Neutrophil (primary cell): ENCODE measurements around the gene RLBP1.

Source experiments
- H3K27ac ChIP-seq: fragments of 200-600 bp; sonication (generic); 2 replicates; pipeline ENCODE4 v1.5.1; 2016; ENCODE audit warnings: mild to moderate bottlenecking, moderate library complexity
- H3K27me3 ChIP-seq: fragments of 200-600 bp; sonication (generic); 2 replicates; pipeline ENCODE4 v1.6.0; 2016; ENCODE audit warnings: mild to moderate bottlenecking
- H3K36me3 ChIP-seq: fragments of 200-600 bp; sonication (generic); 2 replicates; pipeline ENCODE4 v1.5.1; 2017
- H3K4me1 ChIP-seq, 2 experiments: fragments of 200-600 bp in 1 of 2; sonication (generic) in 1 of 2; 1 replicate in 1 of 2; 2 replicates in 1 of 2; pipeline versions ENCODE4 v1.5.1 to v1.6.1; 2013 to 2016; ENCODE audit warnings: low read depth in 1 of 2, low read length in 1 of 2, mild to moderate bottlenecking in 1 of 2, moderate library complexity in 1 of 2; ENCODE audit not compliant: control insufficient read depth in 1 of 2, insufficient read depth in 1 of 2
- H3K4me3 ChIP-seq, 2 experiments: fragments of 200-600 bp in 1 of 2; sonication (generic) in 1 of 2; 1 replicate in 1 of 2; 2 replicates in 1 of 2; pipeline ENCODE4 v1.5.1; 2013 to 2016; ENCODE audit warnings: low read depth in 1 of 2, low read length in 1 of 2, mild to moderate bottlenecking in 1 of 2, moderate library complexity in 1 of 2
- H3K9me3 ChIP-seq: fragments of 200-600 bp; sonication (generic); 2 replicates; pipeline ENCODE4 v1.5.1; 2016
- TF ChIP-seq, protein P1 (sequence below): fragments of 200-600 bp; sonication (generic); IDR thresholded peaks from 2 replicates; pipeline ENCODE4 v1.5.1; 2016; ENCODE audit warnings: antibody characterized with exemption

RLBP1 gene

DNA sequence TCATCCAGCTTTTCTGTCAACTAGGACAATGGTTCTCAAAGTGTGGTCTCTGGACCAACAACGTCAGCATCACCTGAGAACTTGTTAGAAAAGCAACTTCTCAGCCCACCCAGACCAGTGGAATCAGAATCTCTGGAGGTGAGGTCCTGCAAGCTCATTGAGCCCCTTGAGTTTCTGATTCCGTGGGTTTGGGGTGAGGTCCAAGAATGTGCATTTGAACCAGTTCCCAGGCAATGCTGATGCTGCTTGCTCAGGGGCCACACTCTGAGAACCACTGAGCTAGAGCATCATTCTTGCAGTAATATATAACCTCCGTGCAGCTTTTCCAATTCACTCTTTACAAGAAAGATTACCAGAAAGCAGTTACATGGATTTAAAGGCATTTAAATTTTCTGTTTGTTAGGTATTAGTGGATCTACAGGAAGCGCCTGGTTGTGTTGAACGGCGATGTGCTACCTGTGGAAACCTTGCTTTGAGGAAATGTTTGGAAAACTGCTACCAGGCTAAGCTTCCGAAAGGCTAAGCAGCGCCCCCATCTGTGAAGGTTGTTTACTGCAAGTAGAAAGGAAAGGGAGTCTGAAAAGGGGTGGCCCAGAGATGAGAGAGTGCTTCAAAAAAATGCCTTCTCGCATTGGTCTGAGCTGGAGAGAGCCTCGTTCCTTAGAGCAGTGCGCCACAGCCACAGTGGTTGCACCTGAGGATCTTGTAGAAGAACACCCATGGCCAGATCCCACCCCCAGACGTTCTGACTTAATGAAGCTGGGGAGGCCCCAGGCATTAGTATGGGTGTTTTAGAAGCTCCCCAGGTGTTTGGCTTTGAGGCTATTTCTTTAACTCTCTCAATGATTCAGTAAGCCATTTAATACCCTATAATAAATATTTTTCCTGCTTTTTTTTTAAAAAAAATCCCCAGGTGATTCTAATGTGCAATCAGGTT lies 50.0 kb downstream of the RLBP1 start:
- no peaks in the 10 kb centered on the region for H3K27me3 ChIP-seq
- H3K4me3 ChIP-seq: no peak overlapping the region
- TF ChIP-seq, protein P1, sequence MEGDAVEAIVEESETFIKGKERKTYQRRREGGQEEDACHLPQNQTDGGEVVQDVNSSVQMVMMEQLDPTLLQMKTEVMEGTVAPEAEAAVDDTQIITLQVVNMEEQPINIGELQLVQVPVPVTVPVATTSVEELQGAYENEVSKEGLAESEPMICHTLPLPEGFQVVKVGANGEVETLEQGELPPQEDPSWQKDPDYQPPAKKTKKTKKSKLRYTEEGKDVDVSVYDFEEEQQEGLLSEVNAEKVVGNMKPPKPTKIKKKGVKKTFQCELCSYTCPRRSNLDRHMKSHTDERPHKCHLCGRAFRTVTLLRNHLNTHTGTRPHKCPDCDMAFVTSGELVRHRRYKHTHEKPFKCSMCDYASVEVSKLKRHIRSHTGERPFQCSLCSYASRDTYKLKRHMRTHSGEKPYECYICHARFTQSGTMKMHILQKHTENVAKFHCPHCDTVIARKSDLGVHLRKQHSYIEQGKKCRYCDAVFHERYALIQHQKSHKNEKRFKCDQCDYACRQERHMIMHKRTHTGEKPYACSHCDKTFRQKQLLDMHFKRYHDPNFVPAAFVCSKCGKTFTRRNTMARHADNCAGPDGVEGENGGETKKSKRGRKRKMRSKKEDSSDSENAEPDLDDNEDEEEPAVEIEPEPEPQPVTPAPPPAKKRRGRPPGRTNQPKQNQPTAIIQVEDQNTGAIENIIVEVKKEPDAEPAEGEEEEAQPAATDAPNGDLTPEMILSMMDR: peak; percentile 80
- peak overlapping the region; percentile 87 for H3K27ac ChIP-seq
- peaks cover 31% of the 10 kb centered on the region for H3K36me3 ChIP-seq
- no peaks in the 10 kb centered on the region for H3K9me3 ChIP-seq
- H3K4me1 ChIP-seq: peaks cover 42 to 49% of the 10 kb centered on the region in 2 experiments

DNA sequence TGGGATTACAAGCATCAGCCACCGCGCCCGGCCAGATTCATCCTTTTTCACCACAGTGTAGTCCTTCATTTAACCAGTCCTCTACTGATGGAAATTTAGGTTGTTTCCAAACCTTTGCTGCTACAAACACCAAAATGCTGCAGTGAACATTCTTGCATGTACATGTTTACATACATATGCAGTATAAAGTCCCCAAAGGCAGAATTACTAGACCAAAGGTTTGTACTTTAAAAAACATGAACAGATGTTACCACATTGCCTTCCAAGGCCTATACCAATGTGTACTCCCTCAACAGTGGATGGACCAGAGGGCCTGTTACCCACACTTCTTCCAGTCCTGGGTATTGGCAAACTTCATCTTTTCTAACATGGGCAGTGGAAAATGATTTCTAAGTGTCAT lies 51.0 kb downstream of the RLBP1 start:
- Histone ChIP-seq H3K9me3 (no peaks in the 10 kb centered on the region), H3K4me1 (peaks cover 50 to 57% of the 10 kb centered on the region in 2 experiments), H3K4me3 (no peak overlapping the region), H3K27ac (peak overlapping the region; percentile 87), H3K27me3 (no peaks in the 10 kb centered on the region), H3K36me3 (peaks cover 20% of the 10 kb centered on the region)
- TF ChIP-seq, protein P1: no peak

DNA sequence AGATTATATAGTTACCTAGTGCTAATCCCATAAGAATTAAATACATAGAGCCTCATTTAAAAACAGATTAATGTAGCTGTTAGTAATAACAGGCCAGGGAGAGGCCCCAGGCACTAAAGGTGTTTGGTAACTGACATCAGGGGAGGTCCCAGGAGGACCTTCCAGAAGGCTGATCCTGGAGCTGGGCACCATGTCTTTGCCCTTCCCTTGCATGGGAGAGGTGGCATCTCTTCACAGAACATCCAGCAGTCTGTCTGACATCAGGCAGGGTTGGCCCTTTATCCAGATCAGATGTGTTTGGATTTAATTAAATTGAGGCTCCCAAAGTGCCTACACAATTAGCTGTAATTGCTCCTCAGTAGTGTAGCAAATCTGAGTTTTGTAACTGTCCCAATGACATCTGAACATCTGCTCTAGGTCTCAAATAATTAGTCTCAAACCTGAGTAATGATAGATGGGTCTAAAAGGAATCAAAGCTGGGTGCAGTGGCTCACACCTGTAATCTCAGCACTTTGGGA lies 53.0 kb downstream of the RLBP1 start:
- Histone ChIP-seq H3K36me3 (peaks cover 27% of the 10 kb centered on the region), H3K27ac (peak overlapping the region; percentile 87), H3K9me3 (no peaks in the 10 kb centered on the region), H3K27me3 (no peaks in the 10 kb centered on the region), H3K4me1 (peaks cover 50 to 56% of the 10 kb centered on the region in 2 experiments), H3K4me3 (peak overlapping the region in 1 of 2 experiments; percentile 31)
- TF ChIP-seq, protein P1: no peak

DNA sequence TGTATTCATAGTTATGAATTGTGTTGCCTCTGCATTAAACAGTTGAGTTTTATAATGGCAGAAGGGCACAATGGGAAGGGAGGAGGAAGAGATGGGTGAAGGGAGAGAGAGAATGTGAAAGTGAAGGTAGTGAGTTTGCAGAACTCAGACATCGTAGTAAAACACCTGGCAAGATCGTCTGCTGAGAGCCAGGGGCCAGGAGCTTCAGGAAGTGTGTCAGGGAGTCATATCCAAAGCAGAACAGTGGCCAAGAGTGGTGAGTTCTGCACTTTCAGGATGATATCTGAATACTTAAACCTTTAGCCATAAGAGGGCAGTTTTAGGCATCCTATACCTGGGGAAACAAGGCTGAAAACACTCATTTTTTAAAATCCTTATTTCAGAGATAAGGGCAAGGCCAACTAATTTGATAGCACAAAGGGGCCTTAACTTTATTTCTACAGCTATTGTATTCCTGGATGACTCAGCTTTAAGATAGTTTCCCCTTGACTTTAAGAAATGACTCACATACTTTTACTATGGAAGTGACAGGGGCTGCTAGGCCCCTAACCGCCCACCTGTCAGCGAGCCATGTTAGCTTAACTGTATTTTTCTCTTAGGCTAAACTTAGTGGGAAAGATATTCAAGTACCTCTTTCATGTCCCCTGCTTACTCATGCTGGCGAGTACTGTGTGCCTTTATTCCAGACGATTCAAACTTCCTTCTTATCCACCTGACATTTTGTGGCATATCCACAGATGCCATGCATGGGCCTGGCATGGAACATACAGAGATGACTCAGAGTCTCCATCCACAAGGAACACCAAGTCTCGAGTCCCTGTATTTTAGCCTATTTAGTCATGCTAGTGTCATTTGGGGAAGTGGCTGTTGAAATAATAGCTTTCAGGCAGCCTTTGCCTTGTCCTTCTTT lies 53.9 kb downstream of the RLBP1 start:
- TF ChIP-seq, protein P1: no peak
- Histone ChIP-seq H3K4me1 (peaks cover 43 to 48% of the 10 kb centered on the region in 2 experiments), H3K27ac (peak overlapping the region; percentile 87), H3K4me3 (peak overlapping the region; percentile 21 to 31), H3K36me3 (peaks cover 36% of the 10 kb centered on the region), H3K9me3 (no peaks in the 10 kb centered on the region), H3K27me3 (no peaks in the 10 kb centered on the region)

DNA sequence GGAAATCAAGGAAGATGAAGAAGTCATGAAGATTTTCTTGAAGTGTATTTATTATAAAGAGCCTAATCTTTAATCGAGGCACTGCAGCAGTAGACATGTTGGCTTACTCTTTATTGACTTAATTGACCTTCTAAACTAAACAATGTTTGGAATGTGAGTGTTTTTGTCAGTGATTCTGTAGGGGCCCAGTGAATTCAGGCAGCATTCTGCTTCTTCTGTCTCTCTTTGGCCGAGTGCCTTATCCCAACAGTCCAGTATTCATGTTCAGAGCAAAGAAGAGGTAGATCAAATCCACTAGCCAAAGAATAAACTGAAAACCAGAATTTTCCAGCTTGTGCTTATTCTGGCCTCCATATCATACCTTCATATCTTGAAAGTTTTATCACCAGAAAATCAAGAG lies 55.7 kb downstream of the RLBP1 start:
- Histone ChIP-seq H3K27me3 (no peaks in the 10 kb centered on the region), H3K36me3 (peaks cover 43% of the 10 kb centered on the region), H3K27ac (peak overlapping the region; percentile 87), H3K4me3 (no peak overlapping the region), H3K4me1 (peaks cover 30 to 33% of the 10 kb centered on the region in 2 experiments), H3K9me3 (no peaks in the 10 kb centered on the region)
- TF ChIP-seq, protein P1: no peak
